Uterus (tissue), 2 donors: ENCODE data around the gene TMEM87B.

Experiments used
- CTCF ChIP-seq, 4 experiments: fragments of 200-600 bp in 2 of 4; fragments of 450-650 bp in 2 of 4; sonication (generic) in 2 of 4; IDR thresholded peaks; one replicate each; pipeline ENCODE4 v1.5.1; 2016 to 2019; ENCODE audit warnings: antibody characterized with exemption in 4 of 4, mild to moderate bottlenecking in 2 of 4, moderate library complexity in 1 of 4
- POLR2A ChIP-seq, 2 donors: fragments of 450-650 bp; IDR thresholded peaks; one replicate each; pipeline ENCODE4 v1.6.1; 2016; ENCODE audit warnings: antibody characterized with exemption in 2 of 2, mild to moderate bottlenecking in 1 of 2, moderate library complexity in 1 of 2

- TF ChIP-seq CTCF (IDR thresholded peaks at IDR 0.05) (no peak), POLR2A (IDR thresholded peaks at IDR 0.05) (no peak)
Measured at GRCh38 chr2:112026509-112026908, 28.6 kb upstream of the TMEM87B start.
